ENCODE measurements around the gene PTEN.
A peak's percentile ranks its signal among the peaks of the same experiment; 100 is the strongest.
"Not testable (repeated sequence)": the region's sequence is repeated elsewhere in the genome, so short reads cannot be mapped to it uniquely, and the experiment has no call there.

PTEN gene

GRCh38 chr10:87846023-87846422 lies 17.4 kb upstream of the PTEN start:
- DNase-seq: no peak

GRCh38 chr10:87846711-87847110 lies 16.7 kb upstream of the PTEN start:
- not testable (repeated sequence) for DNase-seq

- DNase-seq: no peak
These were observed 15.9 kb upstream of the PTEN start for GRCh38 chr10:87847550-87847949.

GRCh38 chr10:87849001-87849400 lies 14.4 kb upstream of the PTEN start:
- no peak for DNase-seq

GRCh38 chr10:87850742-87851205 lies 12.7 kb upstream of the PTEN start:
- DNase-seq: peak; percentile 10

GRCh38 chr10:87852089-87852488 lies 11.3 kb upstream of the PTEN start:
- no peak for DNase-seq

GRCh38 chr10:87855247-87855646 lies 8.2 kb upstream of the PTEN start:
- not testable (repeated sequence) for DNase-seq

- DNase-seq: not testable (repeated sequence)
These were observed 7.8 kb upstream of the PTEN start for GRCh38 chr10:87855665-87856064.

- no peak for DNase-seq
These were observed 3.1 kb upstream of the PTEN start for GRCh38 chr10:87860156-87860795.

GRCh38 chr10:87860816-87861403 lies 2.5 kb upstream of the PTEN start:
- no peak for DNase-seq

GRCh38 chr10:87861566-87861952 lies 1.9 kb upstream of the PTEN start:
- no peak for DNase-seq

GRCh38 chr10:87861953-87862678 lies 1.3 kb upstream of the PTEN start:
- peak; percentile 53 for DNase-seq

- DNase-seq: no peak
These were observed 759 bp upstream of the PTEN start for GRCh38 chr10:87862679-87863052.

GRCh38 chr10:87863951-87864495 lies 598 bp downstream of the PTEN start:
- DNase-seq: not testable (repeated sequence)

GRCh38 chr10:87864496-87865059 lies 1.2 kb downstream of the PTEN start:
- DNase-seq: no peak

GRCh38 chr10:87865241-87865881 lies 1.9 kb downstream of the PTEN start:
- DNase-seq: no peak

GRCh38 chr10:87866412-87866974 lies 3.1 kb downstream of the PTEN start:
- no peak for DNase-seq

- no peak for DNase-seq
These were observed 4.0 kb downstream of the PTEN start for GRCh38 chr10:87867453-87867852.

- no peak for DNase-seq
These were observed 4.9 kb downstream of the PTEN start for GRCh38 chr10:87868277-87868676.

GRCh38 chr10:87869139-87869538 lies 5.7 kb downstream of the PTEN start:
- not testable (repeated sequence) for DNase-seq

- no peak for DNase-seq
These were observed 6.5 kb downstream of the PTEN start for GRCh38 chr10:87869773-87870551.

GRCh38 chr10:87872828-87873227 lies 9.4 kb downstream of the PTEN start:
- DNase-seq: no peak

Data from NCI-H1092 (cell line).